Left ventricle myocardium inferior (tissue), 1 donor: Measurements from ENCODE around the gene CBY2. TPM values are rescaled to one million over a fixed set of nuclear protein-coding genes. Genes with fewer than 3 reads are reported as not detected.

Experiments used
- DNase-seq: peaks from one replicate; pipeline ENCODE4 v3.0.0-alpha.2; 2020
- H3K27ac ChIP-seq: fragments of 200-600 bp; replicated peaks from 2 replicates; pipeline ENCODE4 v1.8.0; 2021
- H3K27me3 ChIP-seq: fragments of 200-600 bp; 2 replicates; pipeline ENCODE4 v1.8.0; 2021; ENCODE audit warnings: low read depth
- H3K36me3 ChIP-seq: fragments of 200-600 bp; 2 replicates; pipeline ENCODE4 v1.8.0; 2021
- H3K4me1 ChIP-seq: fragments of 200-600 bp; 2 replicates; pipeline ENCODE4 v1.8.0; 2021
- H3K4me3 ChIP-seq: fragments of 200-600 bp; 2 replicates; pipeline ENCODE4 v1.8.0; 2021; ENCODE audit warnings: mild to moderate bottlenecking, moderate library complexity
- H3K9me3 ChIP-seq: fragments of 200-600 bp; replicated peaks from 2 replicates; pipeline ENCODE4 v1.8.0; 2021
- CTCF ChIP-seq: fragments of 200-600 bp; IDR thresholded peaks from 2 replicates; pipeline ENCODE4 v1.8.0; 2021; ENCODE audit warnings: antibody characterized with exemption, mild to moderate bottlenecking, borderline replicate concordance
- intact Hi-C: fragments of 100-400 bp; cut with micrococcal nuclease; formaldehyde crosslinking; loops from one replicate; pipeline ENCODE4 v1.11.0; 2022
- total RNA-seq: library from RNA; stranded (reverse); fragmentation: NEBNext Ultra II Directional; extraction: Animal tissue kit (Norgen Biotek cat#: 25700); gene quantifications from one replicate; pipeline ENCODE4 v1.2.1, GENCODE V29; 2021
- donor health status: DM: no; HTN: yes; CAD: no; lungs with severe emphysema.

CBY2 gene
- total RNA-seq, 1 donor from 2014 or later = not detected

- peaks cover 7% of the 10 kb centered on the region for H3K9me3 ChIP-seq
- no peak for DNase-seq
- no peaks in the 10 kb centered on the region for H3K36me3 ChIP-seq
- intact Hi-C loops = no loop called here
- H3K27ac ChIP-seq = no peak overlapping the region
- H3K4me3 ChIP-seq = no peak overlapping the region
- TF ChIP-seq CTCF = no peak
- H3K4me1 ChIP-seq = no peaks in the 10 kb centered on the region
- H3K27me3 ChIP-seq = peaks cover 14% of the 10 kb centered on the region
Measured at GRCh38 chr13:45763419-45763818, 61.3 kb downstream of the CBY2 start.

Other genes starting within 250 kb of the CBY2 start
- 15.7 TPM for gene COG3, start 237.4 kb upstream of the CBY2 start, total RNA-seq
- gene ERICH6B, start 86.6 kb upstream of the CBY2 start, total RNA-seq = not detected
- gene SIAH3, start 149.4 kb downstream of the CBY2 start, total RNA-seq = not detected